Upper lobe of right lung (tissue), 1 donor: ENCODE measurements around the gene SH3BP2. TPM values are rescaled to one million over a fixed set of nuclear protein-coding genes. Genes with fewer than 3 reads are reported as not detected.
"Not testable (repeated sequence)": the region's sequence is repeated elsewhere in the genome, so short reads cannot be mapped to it uniquely, and the experiment has no call there.

ENCODE experiments used
- ATAC-seq: fragments of 200-7000 bp; cut with Tn5 transposase; one replicate; pipeline ENCODE4 v1.9.1; 2020; ENCODE audit warnings: mild to moderate bottlenecking, moderate library complexity
- DNase-seq: peaks from one replicate; pipeline ENCODE4 v3.0.0-alpha.2; 2020
- H3K27ac ChIP-seq: fragments of 200-600 bp; one replicate; pipeline ENCODE4 v1.8.0; 2022
- H3K27me3 ChIP-seq: fragments of 200-600 bp; one replicate; pipeline ENCODE4 v1.8.0; 2022; ENCODE audit warnings: mild to moderate bottlenecking
- H3K36me3 ChIP-seq: fragments of 200-600 bp; one replicate; pipeline ENCODE4 v1.8.0; 2022
- H3K4me1 ChIP-seq: fragments of 200-600 bp; one replicate; pipeline ENCODE4 v1.8.0; 2022
- H3K4me3 ChIP-seq: fragments of 200-600 bp; one replicate; pipeline ENCODE4 v1.8.0; 2022; ENCODE audit warnings: mild to moderate bottlenecking
- H3K9me3 ChIP-seq: fragments of 200-600 bp; one replicate; pipeline ENCODE4 v1.8.0; 2022
- intact Hi-C: fragments of 100-400 bp; cut with DNase I; formaldehyde crosslinking; loops from one replicate; pipeline ENCODE4 v1.11.0; 2022
- total RNA-seq: library from RNA; stranded (reverse); fragmentation: NEBNext Ultra II Directional; extraction: Animal tissue kit (Norgen Biotek cat#: 25700); gene quantifications from one replicate; pipeline ENCODE4 v1.2.1, GENCODE V29; 2021
- TF ChIP-seq, protein P1 (sequence below): fragments of 200-600 bp; IDR thresholded peaks from one replicate; pipeline ENCODE4 v1.8.0; 2022; ENCODE audit warnings: antibody characterized with exemption
- donor health status: DM: no; HTN: yes; CAD: no; lungs with severe emphysema.

Gene SH3BP2
- total RNA-seq, 1 donor from 2014 or later = 99.0 TPM

DNA sequence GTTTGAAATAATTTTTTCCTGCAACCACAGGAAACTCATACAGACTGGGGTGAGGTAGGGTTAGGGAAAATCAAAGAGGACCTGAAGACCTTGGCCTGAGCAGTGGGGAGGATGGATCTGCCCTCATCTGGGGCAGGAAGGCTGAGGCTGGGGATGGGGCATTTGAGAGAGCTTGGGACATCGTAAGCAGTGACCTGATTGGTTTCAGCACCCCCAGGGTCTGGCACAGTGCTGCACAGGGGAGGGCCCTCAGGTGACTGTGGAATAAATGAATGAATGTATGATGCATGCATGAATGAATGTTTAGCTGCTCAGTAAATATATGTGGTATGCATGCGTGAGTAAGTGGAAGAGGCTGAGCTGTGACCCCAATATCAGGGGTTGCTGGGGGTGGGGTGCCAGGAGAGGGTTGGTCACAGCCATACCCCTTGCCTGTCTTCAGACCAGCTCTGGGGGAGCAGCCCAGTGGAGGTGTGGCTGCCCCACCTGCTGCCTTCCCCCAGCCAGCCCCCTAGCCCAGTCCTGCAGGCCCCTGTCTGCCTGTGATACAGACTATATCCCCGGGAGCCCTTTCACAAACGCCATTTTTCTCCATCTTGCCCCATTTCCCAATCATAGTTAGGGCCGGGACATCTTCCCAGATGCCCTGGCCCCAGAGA lies 25.7 kb upstream of the SH3BP2 start:
- Histone ChIP-seq H3K9me3 (no peaks in the 10 kb centered on the region), H3K27me3 (no peaks in the 10 kb centered on the region), H3K4me1 (peaks cover 6% of the 10 kb centered on the region), H3K36me3 (no peaks in the 10 kb centered on the region), H3K4me3 (no peak overlapping the region), H3K27ac (no peak overlapping the region)
- DNase-seq (no peak), ATAC-seq (no peak)
- intact Hi-C loops = loop anchor here (10.0 kb wide), 2 partner anchors 78 to 158 kb away; partner anchors contain the start of gene ADD1
- TF ChIP-seq, protein P1, sequence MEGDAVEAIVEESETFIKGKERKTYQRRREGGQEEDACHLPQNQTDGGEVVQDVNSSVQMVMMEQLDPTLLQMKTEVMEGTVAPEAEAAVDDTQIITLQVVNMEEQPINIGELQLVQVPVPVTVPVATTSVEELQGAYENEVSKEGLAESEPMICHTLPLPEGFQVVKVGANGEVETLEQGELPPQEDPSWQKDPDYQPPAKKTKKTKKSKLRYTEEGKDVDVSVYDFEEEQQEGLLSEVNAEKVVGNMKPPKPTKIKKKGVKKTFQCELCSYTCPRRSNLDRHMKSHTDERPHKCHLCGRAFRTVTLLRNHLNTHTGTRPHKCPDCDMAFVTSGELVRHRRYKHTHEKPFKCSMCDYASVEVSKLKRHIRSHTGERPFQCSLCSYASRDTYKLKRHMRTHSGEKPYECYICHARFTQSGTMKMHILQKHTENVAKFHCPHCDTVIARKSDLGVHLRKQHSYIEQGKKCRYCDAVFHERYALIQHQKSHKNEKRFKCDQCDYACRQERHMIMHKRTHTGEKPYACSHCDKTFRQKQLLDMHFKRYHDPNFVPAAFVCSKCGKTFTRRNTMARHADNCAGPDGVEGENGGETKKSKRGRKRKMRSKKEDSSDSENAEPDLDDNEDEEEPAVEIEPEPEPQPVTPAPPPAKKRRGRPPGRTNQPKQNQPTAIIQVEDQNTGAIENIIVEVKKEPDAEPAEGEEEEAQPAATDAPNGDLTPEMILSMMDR = no peak

DNA sequence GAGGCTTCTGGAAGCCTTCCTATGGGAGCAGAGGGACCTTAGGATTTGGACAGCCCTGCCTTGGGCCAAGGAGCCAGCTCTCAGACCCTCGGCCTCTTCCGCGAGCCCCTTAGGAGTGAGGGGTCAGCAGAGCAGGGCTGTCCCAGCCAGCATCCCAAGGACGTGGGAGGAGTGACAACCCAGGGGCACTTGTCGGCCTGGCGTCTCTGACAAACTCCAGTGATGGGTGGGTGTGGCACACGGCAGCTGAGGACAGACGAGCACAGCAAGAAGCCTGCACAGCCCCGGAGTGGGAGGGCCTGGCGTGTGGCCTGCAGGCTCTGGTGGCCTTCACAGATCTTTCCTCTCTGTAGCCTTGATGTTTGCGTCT lies 25.2 kb upstream of the SH3BP2 start:
- Histone ChIP-seq H3K4me1 (peaks cover 6% of the 10 kb centered on the region), H3K9me3 (no peaks in the 10 kb centered on the region), H3K27ac (no peak overlapping the region), H3K27me3 (no peaks in the 10 kb centered on the region), H3K36me3 (no peaks in the 10 kb centered on the region), H3K4me3 (no peak overlapping the region)
- intact Hi-C loops = loop anchor here (10.0 kb wide), 2 partner anchors 77 to 157 kb away; partner anchors contain the start of gene ADD1
- TF ChIP-seq, protein P1 = no peak
- no peak for ATAC-seq
- DNase-seq = no peak

DNA sequence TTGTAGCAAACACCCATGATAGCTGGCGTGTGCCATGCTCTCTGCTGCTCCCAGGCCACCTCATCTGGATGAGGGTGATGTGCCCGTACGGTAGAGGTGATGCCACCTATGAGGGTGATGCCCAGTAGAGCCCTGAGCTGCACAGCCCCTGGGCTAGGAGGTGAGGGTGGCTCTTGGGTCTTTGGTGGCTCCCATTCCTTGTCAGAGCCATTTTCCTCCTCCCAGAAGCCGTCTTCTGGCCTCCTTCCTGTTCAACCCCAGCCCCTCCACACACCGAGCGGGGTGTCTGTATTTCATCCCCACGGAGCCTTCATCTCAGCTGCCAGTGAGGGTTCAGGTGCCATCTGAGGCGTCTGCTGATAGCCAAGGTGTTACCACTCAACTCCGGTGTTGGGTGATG lies 24.8 kb upstream of the SH3BP2 start:
- H3K27ac ChIP-seq = no peak overlapping the region
- TF ChIP-seq, protein P1 = no peak
- H3K4me3 ChIP-seq = no peak overlapping the region
- no peaks in the 10 kb centered on the region for H3K36me3 ChIP-seq
- intact Hi-C loops = loop anchor here (10.0 kb wide), 2 partner anchors 77 to 157 kb away; partner anchors contain the start of gene ADD1
- no peaks in the 10 kb centered on the region for H3K27me3 ChIP-seq
- DNase-seq (no peak), ATAC-seq (no peak)
- peaks cover 6% of the 10 kb centered on the region for H3K4me1 ChIP-seq
- H3K9me3 ChIP-seq = no peaks in the 10 kb centered on the region

DNA sequence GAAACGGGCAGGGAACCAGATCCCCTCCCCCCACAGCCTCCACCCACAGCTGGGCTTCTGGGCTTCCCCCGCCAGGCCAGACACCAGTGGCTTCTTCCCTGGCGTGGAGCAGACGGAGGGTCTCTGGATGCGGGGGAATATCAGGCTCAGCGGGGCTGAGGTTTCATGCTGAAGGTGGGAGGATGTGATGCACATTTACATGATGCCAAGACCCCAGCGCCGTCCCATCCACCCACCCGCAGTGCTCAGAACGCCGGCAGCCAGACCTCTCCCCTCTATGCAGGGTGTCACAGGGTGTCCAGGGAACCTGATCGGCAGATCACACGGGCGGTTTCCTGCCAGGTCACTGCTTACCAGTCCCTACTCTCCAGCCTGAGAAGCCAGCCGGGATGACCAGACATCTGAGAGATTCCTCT lies 24.0 kb upstream of the SH3BP2 start:
- Histone ChIP-seq H3K4me1 (peaks cover 6% of the 10 kb centered on the region), H3K9me3 (no peaks in the 10 kb centered on the region), H3K27ac (no peak overlapping the region), H3K4me3 (no peak overlapping the region), H3K36me3 (no peaks in the 10 kb centered on the region), H3K27me3 (no peaks in the 10 kb centered on the region)
- TF ChIP-seq, protein P1 = no peak
- DNase-seq = no peak
- intact Hi-C loops = loop anchor here (10.0 kb wide), 2 partner anchors 76 to 156 kb away; partner anchors contain the start of gene ADD1
- ATAC-seq = no peak

- no peak for DNase-seq
- intact Hi-C loops = no loop called here
- H3K9me3 ChIP-seq = no peaks in the 10 kb centered on the region
- no peak for ATAC-seq
- H3K27me3 ChIP-seq = no peaks in the 10 kb centered on the region
- TF ChIP-seq, protein P1 = no peak
- H3K36me3 ChIP-seq = no peaks in the 10 kb centered on the region
- no peak overlapping the region for H3K4me3 ChIP-seq
- no peak overlapping the region for H3K27ac ChIP-seq
- peaks cover 6% of the 10 kb centered on the region for H3K4me1 ChIP-seq
Measured at GRCh38 chr4:2771264-2771663, 21.6 kb upstream of the SH3BP2 start.

GRCh38 chr4:2780643-2781042 lies 12.2 kb upstream of the SH3BP2 start:
- H3K4me1 ChIP-seq, H3K9me3 ChIP-seq, DNase-seq, H3K27me3 ChIP-seq, H3K36me3 ChIP-seq, H3K27ac ChIP-seq, H3K4me3 ChIP-seq, ATAC-seq, intact Hi-C loops: not testable (repeated sequence)
